Astrocyte (in vitro differentiated cells and primary cell): ENCODE measurements around the gene SLC25A22. TPM values are rescaled to one million over a fixed set of nuclear protein-coding genes. Genes with fewer than 3 reads are reported as not detected.

ENCODE experiments used
- DNase-seq: peaks from one replicate; pipeline ENCODE4 v3.0.0-alpha.2; 2010; ENCODE audit warnings: low read depth
- FAIRE-seq: peaks from 2 replicates; lab custom pipeline; 2011; peaks lifted over from hg19 to GRCh38; lab: Jason Lieb, UNC
- H2AFZ ChIP-seq: 2 replicates; pipeline ENCODE4 v1.6.0; 2012; ENCODE audit warnings: low read depth, low read length, inconsistent platforms
- H3K27ac ChIP-seq: 2 replicates; pipeline ENCODE4 v1.5.1; 2011; ENCODE audit warnings: low read depth, low read length, inconsistent platforms
- H3K27me3 ChIP-seq: 2 replicates; pipeline ENCODE4 v1.6.0; 2011; ENCODE audit warnings: low read length, inconsistent platforms; ENCODE audit not compliant: insufficient read depth
- H3K36me3 ChIP-seq: 2 replicates; pipeline ENCODE4 v1.5.1; 2011; ENCODE audit warnings: low read length, inconsistent platforms; ENCODE audit not compliant: insufficient read depth
- H3K4me1 ChIP-seq: 2 replicates; pipeline ENCODE4 v1.5.1; 2011; ENCODE audit warnings: low read length, inconsistent platforms; ENCODE audit not compliant: insufficient read depth
- H3K4me2 ChIP-seq: 2 replicates; pipeline ENCODE4 v1.6.0; 2012; ENCODE audit warnings: low read length, inconsistent platforms
- H3K4me3 ChIP-seq: 2 replicates; pipeline ENCODE4 v1.5.1; 2011; ENCODE audit warnings: low read depth, mild to moderate bottlenecking, low read length, inconsistent platforms; ENCODE audit not compliant: insufficient read depth
- H3K79me2 ChIP-seq: 2 replicates; pipeline ENCODE4 v1.6.0; 2012; ENCODE audit warnings: mild to moderate bottlenecking, low read length, inconsistent platforms; ENCODE audit not compliant: insufficient read depth
- H3K9ac ChIP-seq: 2 replicates; pipeline ENCODE4 v1.6.0; 2012; ENCODE audit warnings: mild to moderate bottlenecking, low read length, inconsistent platforms
- H3K9me3 ChIP-seq: 2 replicates; pipeline ENCODE4 v1.5.1; 2012; ENCODE audit warnings: low read depth, mild to moderate bottlenecking, low read length, inconsistent platforms; ENCODE audit not compliant: insufficient read depth
- H4K20me1 ChIP-seq: 2 replicates; pipeline ENCODE4 v1.6.0; 2012; ENCODE audit warnings: low read length, inconsistent platforms; ENCODE audit not compliant: insufficient read depth
- H3K27ac Mint-ChIP-seq: one replicate; pipeline ENCODE4 v1.8.0; 2021; ENCODE audit warnings: mild to moderate bottlenecking, mixed read lengths; ENCODE audit not compliant: unreplicated experiment
- H3K27me3 Mint-ChIP-seq: one replicate; pipeline ENCODE4 v1.8.0; 2021; ENCODE audit warnings: low read depth, mixed read lengths; ENCODE audit not compliant: unreplicated experiment
- H3K36me3 Mint-ChIP-seq: one replicate; pipeline ENCODE4 v1.8.0; 2021; ENCODE audit warnings: low read depth, mixed read lengths; ENCODE audit not compliant: unreplicated experiment
- H3K4me1 Mint-ChIP-seq: one replicate; pipeline ENCODE4 v1.8.0; 2021; ENCODE audit warnings: low read depth, mixed read lengths; ENCODE audit not compliant: unreplicated experiment
- H3K4me3 Mint-ChIP-seq: one replicate; pipeline ENCODE4 v1.8.0; 2021; ENCODE audit warnings: mild to moderate bottlenecking, moderate library complexity, mixed read lengths; ENCODE audit not compliant: unreplicated experiment
- H3K9me3 Mint-ChIP-seq: one replicate; pipeline ENCODE4 v1.8.0; 2021; ENCODE audit warnings: mild to moderate bottlenecking, mixed read lengths; ENCODE audit not compliant: unreplicated experiment
- CTCF ChIP-seq: IDR thresholded peaks from 2 replicates; pipeline ENCODE4 v1.5.1; 2011; ENCODE audit warnings: low read depth, mild to moderate bottlenecking, inconsistent platforms, low read length, moderate library complexity; ENCODE audit not compliant: insufficient read depth
- EZH2 ChIP-seq: IDR thresholded peaks from 2 replicates; pipeline ENCODE4 v1.6.1; 2012; ENCODE audit warnings: mild to moderate bottlenecking, low read length, inconsistent platforms; ENCODE audit not compliant: insufficient read depth
- total RNA-seq: library from RNA; stranded (reverse); gene quantifications from 2 replicates; pipeline ENCODE4 v1.2.1, GENCODE V29; 2021

SLC25A22 gene
- total RNA-seq, 1 donor from 2014 or later, result 21.4 TPM

- no peaks in the 10 kb centered on the region for H3K36me3 ChIP-seq
- no peaks in the 10 kb centered on the region for H3K9me3 ChIP-seq
- no peaks in the 10 kb centered on the region for H3K4me1 Mint-ChIP-seq
Measured at GRCh38 chr11:801097-801780, 3.2 kb upstream of the SLC25A22 start.

DNA sequence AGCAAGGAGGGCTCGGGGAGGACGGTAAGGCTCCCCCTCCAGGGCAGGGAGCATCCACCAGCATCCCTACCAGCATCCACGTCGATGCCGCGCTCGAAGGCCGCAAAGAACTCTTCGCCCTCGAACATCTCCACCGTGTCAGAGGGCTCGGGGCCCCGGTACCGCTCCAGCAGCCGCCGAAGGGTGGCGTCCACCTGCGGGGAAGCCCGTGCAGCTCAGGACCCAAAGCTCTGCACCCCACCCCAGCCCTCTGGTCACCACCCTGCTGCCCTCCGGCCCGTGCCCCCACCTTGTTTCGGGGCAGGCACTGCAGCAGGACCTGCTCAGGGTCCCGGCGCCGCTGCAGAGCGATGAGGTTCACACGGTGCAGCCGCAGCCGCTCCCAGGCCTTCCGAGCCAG is 2.4 kb upstream of the SLC25A22 start:
- Histone ChIP-seq H4K20me1 (peaks cover 35% of the 10 kb centered on the region), H3K9me3 (no peaks in the 10 kb centered on the region), H3K4me3 (no peak overlapping the region), H3K4me2 (no peak overlapping the region), H3K4me1 (peaks cover 33% of the 10 kb centered on the region), H3K36me3 (no peaks in the 10 kb centered on the region), H2AFZ (no peak overlapping the region), H3K79me2 (peaks cover 27% of the 10 kb centered on the region), H3K27ac (no peak overlapping the region), H3K27me3 (no peaks in the 10 kb centered on the region), H3K9ac (no peak overlapping the region)
- FAIRE-seq (no peak), DNase-seq (no peak)
- no peak overlapping the region for H3K27ac Mint-ChIP-seq
- H3K9me3 Mint-ChIP-seq, result no peaks in the 10 kb centered on the region
- H3K4me3 Mint-ChIP-seq, result no peak overlapping the region
- H3K27me3 Mint-ChIP-seq, result no peaks in the 10 kb centered on the region
- H3K4me1 Mint-ChIP-seq, result no peaks in the 10 kb centered on the region
- no peak for TF ChIP-seq CTCF
- TF ChIP-seq EZH2, result no peak
- H3K36me3 Mint-ChIP-seq, result no peaks in the 10 kb centered on the region

More at GRCh38 chr11:801097-801780, 3.2 kb upstream of the SLC25A22 start:
- H3K36me3 Mint-ChIP-seq, result no peaks in the 10 kb centered on the region
- no peaks in the 10 kb centered on the region for H3K9me3 Mint-ChIP-seq
- no peaks in the 10 kb centered on the region for H3K27me3 Mint-ChIP-seq
- H3K9ac ChIP-seq, result no peak overlapping the region
- peaks cover 30% of the 10 kb centered on the region for H4K20me1 ChIP-seq
- DNase-seq (no peak), FAIRE-seq (no peak)
- no peak overlapping the region for H3K4me3 Mint-ChIP-seq
- TF ChIP-seq CTCF (no peak), EZH2 (no peak)
- H3K4me2 ChIP-seq, result no peak overlapping the region
- H3K79me2 ChIP-seq, result peaks cover 23% of the 10 kb centered on the region
- no peak overlapping the region for H3K27ac Mint-ChIP-seq
- H3K4me1 ChIP-seq, result peaks cover 32% of the 10 kb centered on the region
- H2AFZ ChIP-seq, result no peak overlapping the region
- no peaks in the 10 kb centered on the region for H3K27me3 ChIP-seq
- no peak overlapping the region for H3K27ac ChIP-seq
- H3K4me3 ChIP-seq, result no peak overlapping the region

- no peak overlapping the region for H3K4me3 Mint-ChIP-seq
- no peak for FAIRE-seq
- H3K4me2 ChIP-seq, result no peak overlapping the region
Measured at GRCh38 chr11:799641-800316, 1.7 kb upstream of the SLC25A22 start.

More at GRCh38 chr11:799641-800316, 1.7 kb upstream of the SLC25A22 start:
- Histone ChIP-seq H3K4me3 (no peak overlapping the region), H3K27me3 (no peaks in the 10 kb centered on the region), H3K27ac (no peak overlapping the region), H3K4me1 (peaks cover 31% of the 10 kb centered on the region), H3K79me2 (peaks cover 27% of the 10 kb centered on the region), H3K9ac (no peak overlapping the region), H3K9me3 (no peaks in the 10 kb centered on the region), H2AFZ (no peak overlapping the region), H4K20me1 (peaks cover 42% of the 10 kb centered on the region), H3K36me3 (no peaks in the 10 kb centered on the region)
- Mint-ChIP-seq H3K36me3 (no peaks in the 10 kb centered on the region), H3K27ac (no peak overlapping the region), H3K4me1 (no peaks in the 10 kb centered on the region), H3K9me3 (no peaks in the 10 kb centered on the region), H3K27me3 (no peaks in the 10 kb centered on the region)
- DNase-seq, result no peak
- TF ChIP-seq EZH2 (no peak), CTCF (no peak)
